GM23338 (cell line): ENCODE measurements around the gene DPEP2NB.

Experiments used
- CREB1 ChIP-seq: fragments of 250-450 bp; sonication (Bioruptor Pico); IDR thresholded peaks from 2 replicates; pipeline ENCODE4 v1.5.0; 2020; ENCODE audit warnings: low read depth, mild to moderate bottlenecking, moderate library complexity
- CTCF ChIP-seq, 2 experiments: fragments of 200-600 bp in 1 of 2; sonication (generic) in 1 of 2; conservative IDR thresholded peaks; 2 replicates each; pipeline versions ENCODE4 v1.5.1 to v1.6.1; 2016 to 2017; ENCODE audit warnings: antibody characterized with exemption in 2 of 2, low read depth in 2 of 2, mild to moderate bottlenecking in 2 of 2, moderate library complexity in 1 of 2
- ETS1 ChIP-seq: IDR thresholded peaks from 2 replicates; pipeline ENCODE4 v1.6.1; 2016; ENCODE audit warnings: antibody characterized with exemption
- EZH2 ChIP-seq: fragments of 200-600 bp; sonication (generic); IDR thresholded peaks from one replicate; pipeline ENCODE4 v1.8.0; 2017; ENCODE audit warnings: antibody characterized with exemption, mild to moderate bottlenecking, low read depth; ENCODE audit not compliant: unreplicated experiment
- EZH2phosphoT487 ChIP-seq: fragments of 200-600 bp; sonication (generic); IDR thresholded peaks from one replicate; pipeline ENCODE4 v1.8.1; 2018; ENCODE audit warnings: antibody characterized with exemption; ENCODE audit not compliant: unreplicated experiment
- JUNB ChIP-seq: IDR thresholded peaks from one replicate; pipeline ENCODE4 v1.6.1; 2016; ENCODE audit warnings: antibody characterized with exemption; ENCODE audit not compliant: unreplicated experiment
- POLR2AphosphoS5 ChIP-seq: IDR thresholded peaks from 2 replicates; pipeline ENCODE4 v1.6.1; 2016; ENCODE audit warnings: antibody characterized with exemption, low read depth
- REST ChIP-seq: IDR thresholded peaks from one replicate; pipeline ENCODE4 v1.6.1; 2018; ENCODE audit warnings: antibody characterized with exemption; ENCODE audit not compliant: unreplicated experiment
- STAT1 ChIP-seq: IDR thresholded peaks from one replicate; pipeline ENCODE4 v1.6.1; 2016; ENCODE audit warnings: antibody characterized with exemption; ENCODE audit not compliant: unreplicated experiment
- ZNF462 ChIP-seq: fragments of 250-450 bp; sonication (Bioruptor Pico); IDR thresholded peaks from 2 replicates; pipeline ENCODE4 v1.5.0; 2020; ENCODE audit warnings: mild to moderate bottlenecking, moderate library complexity

- TF ChIP-seq CTCF (conservative IDR thresholded peaks at IDR 0.05; ENCODE audit: low read depth in 2 of 2) = no peak
- no peak for TF ChIP-seq EZH2
- no peak for TF ChIP-seq EZH2phosphoT487
- TF ChIP-seq JUNB = no peak
- TF ChIP-seq POLR2AphosphoS5 = no peak
- TF ChIP-seq ZNF462 = no peak
- no peak for TF ChIP-seq CREB1 (CRISPR knock-in tag)
- no peak for TF ChIP-seq ETS1
- no peak for TF ChIP-seq STAT1
- no peak for TF ChIP-seq REST
Measured at GRCh38 chr16:68059804-68060203, 44.1 kb upstream of the DPEP2NB start.
